Skin epidermis (tissue), 12 donors: ENCODE data around the gene PDS5B.
A peak's percentile ranks its signal among the peaks of the same experiment; 100 is the strongest.

Experiments used
- H3K27ac ChIP-seq, 21 experiments: fragments of 200-600 bp; sonication (generic) in 11 of 21; one replicate each; pipeline ENCODE4 v1.5.0; 2020; ENCODE audit warnings: mild to moderate bottlenecking in 3 of 21, inconsistent platforms in 2 of 21, moderate library complexity in 2 of 21
- H3K4me3 ChIP-seq, 7 experiments: fragments of 200-600 bp; sonication (generic) in 2 of 7; one replicate each; pipeline ENCODE4 v1.5.0; 2020; ENCODE audit warnings: inconsistent platforms in 2 of 7, mild to moderate bottlenecking in 2 of 7, moderate library complexity in 1 of 7

Gene PDS5B

DNA sequence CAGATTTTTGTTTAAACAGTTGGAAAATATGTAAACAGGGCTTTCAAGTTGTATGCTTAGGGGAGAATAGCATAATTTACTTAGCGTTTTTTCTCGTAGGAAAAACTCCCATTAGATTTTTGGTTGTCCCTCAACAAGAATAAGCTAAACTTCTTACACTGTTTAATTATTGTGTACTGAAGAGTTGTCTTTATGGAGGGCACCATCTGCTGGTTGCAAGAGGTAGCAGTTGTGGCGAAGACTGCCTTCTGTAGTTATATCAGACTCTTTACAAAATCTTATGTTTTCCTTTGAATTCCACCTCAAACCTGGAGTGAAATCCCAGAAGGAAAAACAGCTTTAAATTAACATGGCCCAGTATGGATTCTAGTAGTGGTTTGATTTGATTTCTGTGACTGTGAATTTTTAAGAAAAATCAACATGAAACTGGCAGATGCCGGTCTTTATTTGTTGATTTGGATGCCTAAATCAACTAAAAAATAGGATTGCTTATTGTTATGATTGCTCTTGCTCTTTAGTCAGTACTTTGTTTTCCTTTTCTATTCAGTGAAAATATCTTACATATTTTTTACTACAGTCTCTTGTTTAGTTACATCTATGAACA is 53.4 kb downstream of the PDS5B start:
- H3K27ac ChIP-seq = peak overlapping the region in 1 of 21 experiments; percentile 33
- no peak overlapping the region for H3K4me3 ChIP-seq

DNA sequence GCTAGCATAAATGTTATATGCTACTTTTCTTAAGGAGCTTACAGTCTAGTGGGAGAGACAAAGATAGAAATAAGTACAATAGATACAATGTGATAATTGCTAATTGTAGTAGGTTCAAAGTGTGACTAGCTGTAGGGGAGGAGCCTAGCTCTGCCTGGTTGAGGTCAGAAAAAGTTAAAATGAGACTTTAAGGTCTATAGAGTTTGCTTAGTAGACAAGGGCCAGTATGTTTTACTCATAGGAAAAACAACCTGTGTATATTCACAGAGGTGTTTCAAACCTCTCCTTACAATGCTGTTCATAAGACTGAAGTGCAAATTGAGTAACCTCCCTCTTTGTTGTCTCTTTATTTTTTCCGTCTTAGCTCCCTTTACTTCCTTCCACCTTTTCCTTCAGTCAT is 56.1 kb downstream of the PDS5B start:
- H3K4me3 ChIP-seq = no peak overlapping the region
- H3K27ac ChIP-seq = no peak overlapping the region

DNA sequence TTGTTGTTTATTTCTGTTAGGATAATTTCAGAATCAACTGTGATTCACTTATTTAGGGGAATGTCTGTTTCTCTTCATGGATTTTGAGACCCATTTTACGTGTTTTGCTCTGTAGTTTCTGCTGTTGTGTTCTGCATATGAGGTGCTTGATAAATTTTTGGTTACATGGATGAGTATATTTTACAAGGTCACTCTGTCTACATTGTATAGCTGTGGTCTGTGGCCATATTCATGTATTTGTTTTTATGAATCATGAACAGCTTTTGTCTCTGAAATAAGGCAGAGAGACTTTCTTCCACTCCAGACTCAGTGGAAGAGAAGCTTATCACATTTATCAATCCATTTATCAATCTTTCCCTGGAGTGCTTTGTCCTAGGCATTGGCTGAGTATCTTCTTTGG is 56.6 kb downstream of the PDS5B start:
- peak overlapping the region in 1 of 21 experiments; percentile 15 for H3K27ac ChIP-seq
- no peak overlapping the region for H3K4me3 ChIP-seq

DNA sequence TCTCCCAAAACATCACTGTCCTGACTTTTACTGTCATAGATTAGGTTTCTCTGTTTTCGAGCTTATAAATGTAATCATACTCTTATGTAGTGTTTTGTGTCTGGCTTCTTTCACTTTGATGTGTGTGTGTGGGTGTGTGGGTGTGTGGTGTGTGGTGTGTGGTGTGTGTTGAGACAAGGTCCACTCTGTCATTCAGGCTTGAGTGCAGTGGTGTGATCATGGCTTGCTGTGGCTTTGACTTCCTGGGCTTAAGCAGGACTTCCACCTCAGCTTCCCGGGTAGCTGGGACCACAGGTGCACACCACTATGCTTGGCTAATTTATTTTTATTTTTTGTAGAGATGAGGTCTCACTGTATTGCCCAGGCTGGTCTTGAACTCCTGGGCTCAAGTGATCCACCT is 59.6 kb downstream of the PDS5B start:
- no peak overlapping the region for H3K4me3 ChIP-seq
- no peak overlapping the region for H3K27ac ChIP-seq

DNA sequence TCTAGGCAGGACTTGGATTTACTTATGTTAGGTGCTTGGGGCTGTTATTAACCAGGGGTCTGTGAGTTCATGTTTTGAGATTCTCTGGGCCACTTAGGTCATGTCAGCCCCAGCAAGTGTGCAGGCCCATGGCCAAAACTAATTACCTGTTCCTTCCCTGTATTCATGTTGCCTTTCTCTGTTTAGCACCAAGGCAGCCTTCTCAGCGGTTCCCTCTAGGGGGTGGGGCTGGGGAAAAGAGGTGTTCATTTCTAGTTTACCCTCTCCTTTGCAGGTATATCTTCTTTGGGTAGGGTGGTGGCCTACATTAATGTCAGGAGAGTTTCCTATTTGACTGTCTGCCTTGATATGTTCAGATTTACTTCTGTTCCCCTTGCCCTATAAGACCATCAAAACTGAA is 61.7 kb downstream of the PDS5B start:
- Histone ChIP-seq H3K27ac (no peak overlapping the region), H3K4me3 (no peak overlapping the region)

DNA sequence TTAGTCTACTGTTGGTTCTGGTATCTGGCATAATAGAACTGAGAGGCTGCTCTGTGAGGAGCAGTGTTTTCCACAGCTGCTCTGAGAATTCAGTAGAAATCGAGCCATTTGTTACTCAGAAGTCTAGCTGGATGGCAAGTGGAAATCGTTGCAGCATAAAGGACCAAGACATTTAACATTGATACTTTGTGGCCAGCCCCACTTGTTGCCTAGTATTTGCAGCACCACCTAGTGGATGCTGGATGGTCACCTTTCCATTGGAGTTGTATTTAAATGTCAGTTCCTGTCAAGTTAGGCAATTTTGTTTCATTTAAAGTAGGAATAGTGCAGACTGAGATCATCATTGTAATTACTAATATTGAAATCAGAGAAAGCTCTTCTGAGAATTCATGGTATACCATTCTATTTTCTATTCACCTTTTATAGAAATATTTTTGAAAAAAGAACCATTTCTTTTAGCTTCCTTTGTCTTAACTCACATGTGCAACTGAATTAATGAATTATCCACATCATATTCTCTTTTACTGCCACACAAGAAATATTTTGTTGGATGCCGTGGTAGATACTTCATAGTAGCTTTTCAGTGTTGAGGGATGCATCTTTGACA is 64.6 kb downstream of the PDS5B start:
- H3K27ac ChIP-seq = no peak overlapping the region
- no peak overlapping the region for H3K4me3 ChIP-seq

DNA sequence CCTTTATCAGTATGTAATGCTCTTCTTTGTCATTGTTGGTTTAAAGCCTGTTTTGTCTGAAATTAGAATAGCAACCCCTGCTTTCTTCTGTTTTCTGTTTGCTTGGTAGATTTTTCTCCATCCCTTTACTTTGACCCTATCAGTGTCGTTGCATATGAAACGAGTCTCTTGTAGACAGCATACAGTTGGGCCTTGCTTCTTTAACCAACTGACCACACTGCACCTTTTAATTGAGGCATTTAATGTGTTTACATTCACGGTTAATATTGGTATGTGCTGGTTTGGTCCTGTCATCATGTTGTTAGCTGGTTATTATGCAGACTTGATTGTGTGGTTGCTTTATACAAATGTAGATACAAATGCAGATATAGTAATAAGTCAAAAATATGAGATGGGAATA is 71.1 kb downstream of the PDS5B start:
- H3K27ac ChIP-seq = no peak overlapping the region
- no peak overlapping the region for H3K4me3 ChIP-seq

DNA sequence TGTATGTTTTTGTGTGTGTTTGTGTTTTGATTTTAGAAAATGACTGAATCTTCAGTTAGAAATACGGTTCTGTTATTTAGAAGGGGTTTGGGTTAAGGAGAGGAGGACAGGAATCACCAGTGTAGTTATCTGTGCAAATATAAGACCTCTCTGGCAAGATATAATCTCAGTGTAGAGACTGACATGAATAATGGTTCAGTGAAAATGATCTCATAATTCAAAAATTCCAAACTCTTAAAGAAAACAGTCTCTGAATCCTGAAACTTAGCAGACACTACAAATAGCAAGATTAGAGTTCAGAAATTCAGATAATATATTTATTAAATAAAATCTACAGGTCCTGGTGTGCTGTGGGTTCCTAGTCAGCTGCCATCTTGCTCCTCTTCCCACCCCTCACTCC is 73.5 kb downstream of the PDS5B start:
- Histone ChIP-seq H3K4me3 (no peak overlapping the region), H3K27ac (no peak overlapping the region)

DNA sequence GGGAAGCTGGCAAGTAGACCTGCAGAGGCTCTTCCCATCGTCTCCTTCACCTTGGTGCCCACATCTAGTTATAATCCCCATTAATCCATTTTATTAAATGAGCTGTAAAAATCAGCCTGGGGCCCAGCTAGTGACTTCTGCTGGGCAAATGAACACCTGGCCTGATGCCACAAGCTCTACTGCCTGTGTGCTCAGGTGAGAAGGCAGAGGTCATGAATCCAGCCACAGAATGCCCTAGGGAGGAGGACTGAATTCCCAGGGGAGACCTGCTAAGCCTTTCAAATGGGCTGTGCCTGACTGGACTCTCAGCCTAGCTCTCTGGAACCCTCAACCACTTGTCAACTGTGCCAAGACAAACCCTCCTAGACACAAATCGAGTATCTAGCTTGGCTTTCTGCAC is 74.0 kb downstream of the PDS5B start:
- Histone ChIP-seq H3K4me3 (no peak overlapping the region), H3K27ac (no peak overlapping the region)

DNA sequence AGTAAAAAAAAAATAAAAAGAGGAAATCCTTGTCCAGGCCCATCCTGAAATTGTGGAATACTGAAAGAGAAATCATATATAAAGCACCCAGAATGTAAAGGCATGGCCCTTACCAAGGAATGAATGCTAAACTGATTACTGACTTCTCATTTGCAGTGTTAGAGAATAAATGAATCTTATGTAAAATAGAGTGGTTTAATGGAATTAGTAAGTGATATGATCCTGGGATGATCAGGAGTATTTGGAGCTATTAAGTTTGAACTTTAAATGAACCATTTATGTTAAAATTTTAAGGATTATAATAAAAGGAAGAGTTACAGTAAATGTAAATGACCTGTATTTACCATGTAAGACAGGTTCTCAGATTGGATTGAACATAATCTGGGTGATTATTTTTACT is 75.4 kb downstream of the PDS5B start:
- Histone ChIP-seq H3K4me3 (no peak overlapping the region), H3K27ac (no peak overlapping the region)

DNA sequence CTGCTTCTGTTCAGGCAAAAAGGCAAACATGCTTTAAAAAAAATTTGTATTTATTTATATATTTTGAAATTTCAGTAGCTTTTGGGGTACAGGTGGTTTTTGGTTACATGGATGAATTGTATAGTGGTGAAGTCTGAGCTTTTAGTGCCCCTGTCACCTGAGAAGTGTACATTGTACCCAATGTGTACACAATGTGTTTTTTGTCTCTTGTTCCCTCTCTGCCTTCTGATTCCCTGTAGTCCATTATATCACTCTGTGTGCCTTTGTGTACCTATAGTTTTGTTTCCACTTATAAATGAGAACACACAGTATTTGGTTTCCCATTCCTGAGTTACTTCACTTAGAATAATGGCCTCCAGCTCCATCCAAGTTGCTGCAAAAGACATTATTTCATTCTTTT is 77.4 kb downstream of the PDS5B start:
- Histone ChIP-seq H3K4me3 (no peak overlapping the region), H3K27ac (no peak overlapping the region)

DNA sequence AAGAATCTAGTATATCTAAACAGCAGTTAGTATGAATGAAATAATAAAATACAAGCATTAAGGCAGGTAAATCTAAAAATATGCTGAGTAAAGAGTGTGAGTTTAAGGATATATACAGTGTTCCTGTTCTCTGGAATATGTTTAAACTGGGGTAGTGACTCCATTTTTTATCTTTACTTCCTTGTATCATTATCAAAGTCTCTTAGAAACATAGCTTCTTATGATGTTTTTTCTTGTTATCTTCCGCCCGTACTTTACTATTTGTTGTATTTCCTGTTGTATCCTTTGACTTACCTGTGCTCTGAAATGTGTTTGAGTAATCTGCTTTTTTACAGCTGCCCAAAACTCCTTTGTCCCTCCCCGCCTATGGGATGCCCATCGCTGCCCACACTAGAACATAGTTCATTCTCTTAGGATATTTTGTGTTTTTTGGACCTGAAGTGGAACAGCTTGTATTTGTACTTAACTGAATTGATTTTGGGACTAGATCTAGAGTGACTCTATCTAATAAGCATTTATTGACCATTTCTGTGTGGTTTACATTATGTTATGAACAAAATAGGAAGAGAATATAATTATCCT is 80.8 kb downstream of the PDS5B start:
- no peak overlapping the region for H3K4me3 ChIP-seq
- no peak overlapping the region for H3K27ac ChIP-seq

DNA sequence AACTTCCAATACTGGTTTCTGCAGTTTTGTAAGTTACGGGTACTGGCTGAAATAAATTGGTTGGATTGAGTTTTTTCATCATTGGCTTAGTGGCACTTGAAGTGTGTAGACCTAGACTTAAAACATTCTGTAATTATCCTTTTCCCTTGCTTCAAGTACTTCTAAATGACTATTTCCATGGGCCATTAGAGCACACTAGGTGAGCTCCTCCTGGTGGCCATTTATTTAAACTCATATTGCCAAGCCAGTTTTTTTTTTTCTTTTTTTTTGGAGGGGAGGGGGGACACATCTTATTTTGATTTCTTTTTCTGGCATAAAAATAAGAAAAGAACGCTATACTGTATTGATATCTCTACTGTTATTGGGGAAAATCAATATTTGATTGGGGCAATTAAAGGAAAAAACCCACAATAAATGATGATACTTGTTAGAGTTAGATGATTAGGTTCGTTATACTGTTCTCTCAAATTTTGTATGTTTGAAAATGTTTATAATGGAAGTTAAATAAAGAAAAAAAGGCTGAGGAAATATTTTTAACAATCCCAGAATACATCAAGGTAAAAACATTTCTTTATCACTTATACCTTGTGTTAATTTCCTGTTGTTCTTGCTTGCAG is 82.9 kb downstream of the PDS5B start:
- Histone ChIP-seq H3K4me3 (no peak overlapping the region), H3K27ac (no peak overlapping the region)

DNA sequence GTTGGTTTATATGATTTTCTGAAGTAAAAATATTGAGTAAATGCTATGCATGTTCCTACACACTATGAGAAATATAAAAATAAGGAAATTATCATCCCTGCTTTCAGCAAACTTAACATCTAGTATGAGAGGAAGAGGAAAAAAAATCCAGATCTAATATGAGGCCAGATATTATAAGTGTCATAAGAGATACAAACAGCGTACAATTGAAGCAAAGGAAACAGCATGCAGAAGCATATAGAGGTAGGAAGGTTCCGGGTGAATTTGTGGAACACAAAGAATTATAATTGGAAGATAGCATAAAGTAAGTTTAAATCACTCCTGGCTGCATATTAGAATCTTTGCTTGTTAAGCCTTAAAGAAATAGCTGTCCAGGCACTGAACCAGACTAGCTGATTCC is 88.3 kb downstream of the PDS5B start:
- Histone ChIP-seq H3K4me3 (no peak overlapping the region), H3K27ac (no peak overlapping the region)

DNA sequence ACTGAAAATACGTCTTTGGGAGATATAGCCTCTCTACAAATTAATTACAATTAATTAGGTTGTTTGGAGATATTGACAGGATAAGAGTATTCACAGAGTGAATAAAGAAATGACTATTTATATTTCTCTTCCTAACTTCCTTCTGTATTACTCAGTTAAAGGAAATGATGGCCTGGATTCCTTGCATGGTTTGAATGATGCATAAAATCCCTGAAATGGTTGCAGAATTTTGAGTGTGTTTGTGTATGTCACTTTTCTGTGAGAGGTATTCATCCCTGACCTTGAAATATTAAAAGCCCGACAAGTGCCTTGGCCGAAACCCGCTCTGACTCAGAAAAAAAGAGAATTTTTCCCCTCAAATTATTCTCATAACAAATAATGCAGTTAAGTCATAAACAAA is 90.0 kb downstream of the PDS5B start:
- H3K4me3 ChIP-seq = no peak overlapping the region
- no peak overlapping the region for H3K27ac ChIP-seq

DNA sequence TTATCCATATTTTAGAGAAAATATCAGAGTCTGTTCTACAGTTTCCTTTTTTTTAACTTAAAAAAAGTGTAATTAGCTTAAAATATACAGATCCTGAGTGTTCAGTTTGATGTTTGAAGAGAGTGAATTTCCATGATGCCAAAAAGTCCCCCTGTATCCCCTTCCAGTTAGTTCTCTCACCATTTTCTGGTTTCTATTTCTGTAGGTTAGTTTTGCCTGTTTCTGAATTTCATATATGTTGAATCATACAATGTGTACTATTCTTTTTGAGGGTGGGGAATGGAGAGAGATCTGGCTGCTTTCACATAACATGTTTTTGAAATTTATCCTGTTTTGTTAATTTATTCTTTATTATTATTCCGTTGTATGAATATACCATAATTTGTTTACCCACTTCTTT is 95.9 kb downstream of the PDS5B start:
- H3K27ac ChIP-seq = no peak overlapping the region

DNA sequence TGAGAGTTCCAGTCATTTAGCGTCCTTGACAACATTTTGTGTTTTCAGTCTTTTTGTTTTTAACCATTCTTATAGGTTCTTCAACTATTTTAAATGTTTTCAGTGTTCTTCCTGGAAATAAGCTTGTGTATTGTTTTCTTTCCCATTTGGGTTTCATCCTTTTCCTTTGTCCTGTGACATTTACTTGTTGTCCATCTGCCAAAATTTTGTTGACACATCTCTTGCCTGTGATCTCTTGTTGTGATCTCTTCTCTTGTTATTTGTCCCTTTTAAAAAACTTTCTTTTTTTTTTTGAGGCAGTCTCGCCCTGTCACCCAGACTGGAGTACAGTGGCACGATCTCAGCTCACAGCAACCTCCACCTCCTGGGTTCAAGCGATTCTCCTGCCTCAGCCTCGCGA is 96.5 kb downstream of the PDS5B start:
- Histone ChIP-seq H3K27ac (no peak overlapping the region), H3K4me3 (no peak overlapping the region)

More for the DNA sequence above, 95.9 kb downstream of the PDS5B start:
- no peak overlapping the region for H3K4me3 ChIP-seq

DNA sequence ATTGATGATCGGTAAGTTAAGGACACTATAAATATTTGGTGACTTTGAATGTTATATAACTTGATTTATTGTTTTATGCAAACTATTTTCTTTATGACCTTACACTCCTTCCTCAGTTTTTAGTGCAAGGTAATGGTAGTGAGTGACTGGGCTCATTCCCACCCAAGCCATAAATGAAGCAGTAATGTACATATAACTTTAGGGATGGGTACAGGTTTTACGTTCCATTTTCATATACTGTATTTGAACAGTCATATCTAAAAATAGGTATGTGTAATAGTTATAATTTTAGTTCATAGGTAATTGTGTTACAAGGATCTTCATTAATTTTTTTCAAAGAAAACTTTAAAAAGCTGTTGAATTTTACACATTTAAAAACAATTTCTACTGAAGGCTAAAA is 101.0 kb downstream of the PDS5B start:
- H3K27ac ChIP-seq = no peak overlapping the region
- no peak overlapping the region for H3K4me3 ChIP-seq

DNA sequence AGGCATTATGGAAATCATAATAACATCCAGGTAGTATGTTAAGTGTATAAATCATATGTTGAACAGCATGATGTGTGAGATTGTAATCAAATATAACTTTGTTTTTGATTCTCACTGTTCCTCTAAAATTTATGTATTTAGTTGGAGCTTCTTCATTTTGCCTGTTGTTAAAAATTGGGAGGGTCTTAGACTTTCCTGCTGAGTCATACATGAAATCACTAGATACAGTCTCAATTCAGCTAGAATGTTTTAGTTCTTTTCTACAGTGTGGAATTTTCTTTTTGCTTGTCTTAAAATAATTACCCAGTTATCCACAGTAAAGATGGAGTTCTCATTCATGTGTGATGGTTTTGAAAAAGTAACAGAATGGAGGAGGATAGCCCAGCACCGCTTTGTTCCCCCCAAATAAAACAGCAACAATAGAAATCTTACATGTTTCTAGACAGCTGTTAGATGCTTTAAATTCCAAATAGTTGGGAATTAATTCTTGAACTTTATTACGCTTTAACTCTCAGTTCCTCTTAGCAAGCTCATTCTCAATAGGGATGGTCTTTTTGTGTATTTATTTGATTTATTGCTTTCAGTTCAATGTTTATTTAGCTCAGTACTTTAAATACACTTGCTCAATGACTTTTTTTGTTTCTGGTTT is 109.5 kb downstream of the PDS5B start:
- no peak overlapping the region for H3K4me3 ChIP-seq
- no peak overlapping the region for H3K27ac ChIP-seq

DNA sequence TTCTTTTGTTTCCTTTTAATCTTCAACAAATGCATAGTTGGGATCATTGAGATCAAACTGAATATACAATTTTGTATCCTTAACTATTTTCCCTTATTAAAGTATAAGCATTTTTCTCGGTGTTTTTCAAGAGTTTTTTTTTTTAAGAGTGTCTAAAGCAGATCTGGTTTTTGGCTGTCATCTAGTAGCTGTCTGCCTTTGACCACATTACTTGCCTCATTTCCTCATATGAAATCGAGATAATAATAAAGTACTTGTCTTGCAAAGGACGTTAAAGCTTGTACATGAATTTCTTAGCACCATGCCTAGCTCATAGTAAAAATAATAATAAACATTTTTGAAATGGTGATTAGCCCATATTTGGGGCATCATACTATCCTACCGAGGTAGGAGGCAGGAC is 121.2 kb downstream of the PDS5B start:
- Histone ChIP-seq H3K4me3 (no peak overlapping the region), H3K27ac (no peak overlapping the region)

DNA sequence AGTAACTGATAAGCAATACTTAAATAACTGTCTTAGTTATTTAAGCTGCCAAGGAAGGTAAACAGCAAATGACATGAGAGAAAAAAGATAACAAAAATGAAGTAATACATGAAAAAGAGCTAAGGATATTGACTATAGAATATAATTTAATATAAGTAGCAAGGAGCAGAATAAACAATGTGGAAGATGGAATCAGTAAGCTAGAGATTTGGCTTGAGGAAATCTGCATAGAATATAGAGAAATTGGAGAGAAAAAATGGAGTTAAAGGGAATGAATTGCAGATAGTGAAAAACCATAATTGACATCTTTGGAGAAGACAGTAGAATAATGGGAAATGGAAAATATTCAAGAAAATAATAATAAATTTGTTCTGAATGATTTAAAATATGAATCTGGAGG is 127.1 kb downstream of the PDS5B start:
- H3K27ac ChIP-seq = no peak overlapping the region
- H3K4me3 ChIP-seq = no peak overlapping the region
